DMS 273 treated with DMSO at 0.1 percent for 48 hours (cell line): Measurements from ENCODE around the gene FAM187B.

Source experiments
- DNase-seq: peaks from one replicate; lab custom pipeline; 2025; lab: John Stamatoyannopoulos, UW

Gene FAM187B

GRCh38 chr19:35178701-35179100 is 49.8 kb downstream of the FAM187B start:
- DNase-seq: no peak

GRCh38 chr19:35177377-35178274 is 50.9 kb downstream of the FAM187B start:
- DNase-seq: no peak

GRCh38 chr19:35176181-35176570 is 52.4 kb downstream of the FAM187B start:
- no peak for DNase-seq
